Loucy (cell line): ENCODE results near the gene LINGO3.

Experiments
- H2AFZ ChIP-seq: fragments of 200-600 bp; sonication (generic); 2 replicates; pipeline ENCODE4 v1.6.0; 2016; ENCODE audit warnings: antibody characterized with exemption, mild to moderate bottlenecking, low read length, moderate library complexity
- H3F3A ChIP-seq: fragments of 200-600 bp; 2 replicates; pipeline ENCODE4 v1.6.0; 2016; ENCODE audit warnings: antibody characterized with exemption, low read depth, mild to moderate bottlenecking
- H3K27me3 ChIP-seq: fragments of 200-600 bp; sonication (generic); 2 replicates; pipeline ENCODE4 v1.6.1; 2014; ENCODE audit warnings: low read length, mild to moderate bottlenecking; ENCODE audit not compliant: insufficient read depth, poor library complexity, severe bottlenecking
- H3K36me3 ChIP-seq: fragments of 200-600 bp; sonication (generic); 2 replicates; pipeline ENCODE4 v1.6.1; 2016; ENCODE audit warnings: low read length; ENCODE audit not compliant: insufficient read depth
- H3K4me1 ChIP-seq: fragments of 200-600 bp; sonication (generic); 2 replicates; pipeline ENCODE4 v1.5.1; 2014; ENCODE audit warnings: low read length, mild to moderate bottlenecking; ENCODE audit not compliant: insufficient read depth, poor library complexity, severe bottlenecking
- H3K4me2 ChIP-seq: fragments of 200-600 bp; sonication (generic); 2 replicates; pipeline ENCODE4 v1.6.0; 2014; ENCODE audit warnings: antibody characterized with exemption, low read length, low read depth, mild to moderate bottlenecking; ENCODE audit not compliant: poor library complexity, severe bottlenecking
- H3K4me3 ChIP-seq: fragments of 200-600 bp; sonication (generic); 2 replicates; pipeline ENCODE4 v1.5.1; 2014; ENCODE audit warnings: low read length, mild to moderate bottlenecking, mixed read lengths; ENCODE audit not compliant: poor library complexity, severe bottlenecking
- H3K79me2 ChIP-seq: fragments of 200-600 bp; sonication (generic); 2 replicates; pipeline ENCODE4 v1.6.1; 2014; ENCODE audit warnings: low read length; ENCODE audit not compliant: insufficient read depth
- H3K9ac ChIP-seq: fragments of 200-600 bp; sonication (generic); 2 replicates; pipeline ENCODE4 v1.6.0; 2014; ENCODE audit warnings: mild to moderate bottlenecking, low read depth, low read length, moderate library complexity; ENCODE audit not compliant: poor library complexity, severe bottlenecking
- H3K9me2 ChIP-seq: fragments of 200-600 bp; sonication (generic); replicated peaks from 2 replicates; pipeline ENCODE4 v1.6.1; 2016; ENCODE audit warnings: low read depth, low read length, mixed read lengths
- H3K9me3 ChIP-seq: fragments of 200-600 bp; sonication (generic); 2 replicates; pipeline ENCODE4 v1.6.1; 2014; ENCODE audit warnings: mild to moderate bottlenecking, antibody characterized with exemption, low read length, low read depth; ENCODE audit not compliant: insufficient read depth
- H4K20me1 ChIP-seq: fragments of 200-600 bp; sonication (generic); 2 replicates; pipeline ENCODE4 v1.6.0; 2014; ENCODE audit warnings: antibody characterized with exemption, low read length, mild to moderate bottlenecking; ENCODE audit not compliant: insufficient read depth, poor library complexity, severe bottlenecking
- EZH2phosphoT487 ChIP-seq: fragments of 200-600 bp; IDR thresholded peaks from 2 replicates; pipeline ENCODE4 v1.6.1; 2018; ENCODE audit warnings: antibody characterized with exemption, mild to moderate bottlenecking, moderate library complexity, borderline replicate concordance
- TF ChIP-seq, protein P1 (sequence below): fragments of 200-600 bp; sonication (generic); conservative IDR thresholded peaks from 2 replicates; pipeline ENCODE4 v1.5.1; 2014; ENCODE audit warnings: mild to moderate bottlenecking, antibody characterized with exemption, low read length

LINGO3 gene

DNA sequence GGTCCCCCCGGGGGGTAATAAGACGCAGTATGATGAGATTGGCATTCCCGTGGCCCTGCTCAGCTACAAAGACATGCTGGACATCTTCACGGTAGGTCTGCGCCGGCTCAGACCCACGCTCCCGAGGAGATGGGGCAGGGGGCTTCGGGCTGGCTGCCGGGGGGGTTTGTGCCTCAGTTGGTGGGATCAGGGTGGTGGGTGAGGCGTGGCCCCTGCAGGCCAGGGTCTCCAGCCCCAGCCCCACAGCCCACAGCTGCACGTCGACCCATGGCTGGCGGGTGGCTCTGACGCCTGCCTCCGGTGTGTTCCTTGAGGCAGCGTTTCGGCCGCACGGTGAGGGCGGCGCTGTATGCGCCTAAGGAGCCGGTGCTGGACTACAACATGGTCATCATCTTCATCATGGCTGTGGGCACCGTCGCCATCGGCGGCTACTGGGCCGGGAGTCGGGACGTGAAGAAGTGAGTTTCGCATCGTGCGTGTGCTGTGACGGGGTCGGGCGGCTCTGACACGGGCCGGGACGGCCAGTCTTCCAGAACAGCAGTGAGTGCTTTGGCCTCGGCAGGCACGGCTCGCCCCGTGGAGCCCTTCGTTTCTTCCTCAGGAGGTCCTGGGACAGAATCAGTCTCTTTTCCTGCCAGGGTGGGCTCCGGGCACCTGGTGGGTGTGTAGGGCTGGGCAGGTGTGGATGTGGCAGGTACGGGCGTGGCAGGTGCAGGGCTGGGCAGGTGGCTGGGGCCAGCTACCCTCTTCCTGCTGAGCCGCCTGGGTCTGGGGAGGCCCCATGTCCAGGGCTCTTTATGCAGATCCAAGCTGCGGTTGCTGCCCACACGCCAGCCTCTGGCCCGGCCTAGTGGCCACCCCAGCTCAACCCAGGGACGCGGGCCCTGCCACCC is 31.0 kb upstream of the LINGO3 start:
- Histone ChIP-seq H3K9ac (no peak overlapping the region), H3K79me2 (peaks cover 47% of the 10 kb centered on the region)

GRCh38 chr19:2338055-2338615 is 30.2 kb upstream of the LINGO3 start:
- Histone ChIP-seq H2AFZ (no peak overlapping the region), H3K4me1 (peaks cover 14% of the 10 kb centered on the region), H3K4me2 (no peak overlapping the region), H3K36me3 (peaks cover 15% of the 10 kb centered on the region; the same call in 1 of the 2 replicates), H3K27me3 (no peaks in the 10 kb centered on the region), H3K79me2 (peaks cover 56% of the 10 kb centered on the region), H3K9me3 (no peaks in the 10 kb centered on the region), H4K20me1 (peaks cover 42% of the 10 kb centered on the region), H3K9ac (no peak overlapping the region), H3F3A (no peaks in the 10 kb centered on the region), H3K9me2 (no peaks in the 10 kb centered on the region), H3K4me3 (no peak overlapping the region)
- TF ChIP-seq, protein P1, sequence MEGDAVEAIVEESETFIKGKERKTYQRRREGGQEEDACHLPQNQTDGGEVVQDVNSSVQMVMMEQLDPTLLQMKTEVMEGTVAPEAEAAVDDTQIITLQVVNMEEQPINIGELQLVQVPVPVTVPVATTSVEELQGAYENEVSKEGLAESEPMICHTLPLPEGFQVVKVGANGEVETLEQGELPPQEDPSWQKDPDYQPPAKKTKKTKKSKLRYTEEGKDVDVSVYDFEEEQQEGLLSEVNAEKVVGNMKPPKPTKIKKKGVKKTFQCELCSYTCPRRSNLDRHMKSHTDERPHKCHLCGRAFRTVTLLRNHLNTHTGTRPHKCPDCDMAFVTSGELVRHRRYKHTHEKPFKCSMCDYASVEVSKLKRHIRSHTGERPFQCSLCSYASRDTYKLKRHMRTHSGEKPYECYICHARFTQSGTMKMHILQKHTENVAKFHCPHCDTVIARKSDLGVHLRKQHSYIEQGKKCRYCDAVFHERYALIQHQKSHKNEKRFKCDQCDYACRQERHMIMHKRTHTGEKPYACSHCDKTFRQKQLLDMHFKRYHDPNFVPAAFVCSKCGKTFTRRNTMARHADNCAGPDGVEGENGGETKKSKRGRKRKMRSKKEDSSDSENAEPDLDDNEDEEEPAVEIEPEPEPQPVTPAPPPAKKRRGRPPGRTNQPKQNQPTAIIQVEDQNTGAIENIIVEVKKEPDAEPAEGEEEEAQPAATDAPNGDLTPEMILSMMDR = no peak
- TF ChIP-seq EZH2phosphoT487 = no peak

More for the DNA sequence above, 31.0 kb upstream of the LINGO3 start:
- Histone ChIP-seq H3K4me3 (no peak overlapping the region), H3K9me2 (no peaks in the 10 kb centered on the region), H4K20me1 (peaks cover 34% of the 10 kb centered on the region), H3K9me3 (no peaks in the 10 kb centered on the region), H3K4me1 (peaks cover 6% of the 10 kb centered on the region), H3K4me2 (no peak overlapping the region), H3K36me3 (peaks cover 16% of the 10 kb centered on the region; the same call in 1 of the 2 replicates), H3K27me3 (no peaks in the 10 kb centered on the region), H2AFZ (no peak overlapping the region), H3F3A (no peaks in the 10 kb centered on the region)
- TF ChIP-seq EZH2phosphoT487 = no peak
- TF ChIP-seq, protein P1 = no peak

- H3K4me1 ChIP-seq = peaks cover 15% of the 10 kb centered on the region
- no peaks in the 10 kb centered on the region for H3K9me3 ChIP-seq
- H3K36me3 ChIP-seq = peaks cover 12% of the 10 kb centered on the region; the same call in 1 of the 2 replicates
- H3K4me2 ChIP-seq = no peak overlapping the region
- H3F3A ChIP-seq = no peaks in the 10 kb centered on the region
- no peaks in the 10 kb centered on the region for H3K27me3 ChIP-seq
- H3K9ac ChIP-seq = no peak overlapping the region
- peaks cover 58% of the 10 kb centered on the region for H3K79me2 ChIP-seq
- H4K20me1 ChIP-seq = peaks cover 43% of the 10 kb centered on the region
- TF ChIP-seq, protein P1 = no peak; the same call in 1 of the 2 replicates
- no peak for TF ChIP-seq EZH2phosphoT487
- H3K9me2 ChIP-seq = no peaks in the 10 kb centered on the region
- no peak overlapping the region for H2AFZ ChIP-seq
- no peak overlapping the region for H3K4me3 ChIP-seq
These were observed 29.4 kb upstream of the LINGO3 start for GRCh38 chr19:2337329-2337707.
